GM21825 (cell line): Measurements from ENCODE around the gene DTHD1.
A peak's percentile ranks its signal among the peaks of the same experiment; 100 is the strongest.

Experiments
- ATAC-seq: cut with Tn5 transposase; IDR thresholded peaks from one replicate; pipeline ENCODE4 v1.9.1; 2021; ENCODE audit warnings: mild to moderate bottlenecking, moderate library complexity; ENCODE audit not compliant: unreplicated experiment

The DTHD1 gene

GRCh38 chr4:36338973-36339372 is 57.6 kb downstream of the DTHD1 start:
- no peak for ATAC-seq

GRCh38 chr4:36341936-36342335 is 60.5 kb downstream of the DTHD1 start:
- no peak for ATAC-seq

GRCh38 chr4:36343501-36344175 is 62.2 kb downstream of the DTHD1 start:
- no peak for ATAC-seq

- peak; percentile 90 for ATAC-seq
Measured at GRCh38 chr4:36348403-36348938, 67.1 kb downstream of the DTHD1 start.

- ATAC-seq: no peak
Measured at GRCh38 chr4:36349938-36350549, 68.6 kb downstream of the DTHD1 start.

- peak; percentile 52 for ATAC-seq
Measured at GRCh38 chr4:36351082-36351666, 69.8 kb downstream of the DTHD1 start.

GRCh38 chr4:36353998-36354397 is 72.6 kb downstream of the DTHD1 start:
- no peak for ATAC-seq

GRCh38 chr4:36358173-36358572 is 76.8 kb downstream of the DTHD1 start:
- no peak for ATAC-seq

GRCh38 chr4:36360755-36361154 is 79.3 kb downstream of the DTHD1 start:
- ATAC-seq: no peak

- no peak for ATAC-seq
Measured at GRCh38 chr4:36363024-36363423, 81.6 kb downstream of the DTHD1 start.

GRCh38 chr4:36374836-36375511 is 93.6 kb downstream of the DTHD1 start:
- ATAC-seq: no peak

GRCh38 chr4:36385951-36386571 is 104.6 kb downstream of the DTHD1 start:
- ATAC-seq: peak; percentile 91

GRCh38 chr4:36386691-36387090 is 105.3 kb downstream of the DTHD1 start:
- no peak for ATAC-seq

GRCh38 chr4:36388710-36389109 is 107.3 kb downstream of the DTHD1 start:
- ATAC-seq: no peak

- ATAC-seq: no peak
Measured at GRCh38 chr4:36391411-36391810, 110.0 kb downstream of the DTHD1 start.

- no peak for ATAC-seq
Measured at GRCh38 chr4:36392024-36392423, 110.6 kb downstream of the DTHD1 start.

- no peak for ATAC-seq
Measured at GRCh38 chr4:36392916-36393315, 111.5 kb downstream of the DTHD1 start.
